SK-N-SH treated with all-trans-retinoic acid at 6 μM for 48 hours (cell line): ENCODE data around the gene SP5.

Source experiments
- ARNTL ChIP-seq: fragments of 450-650 bp; formaldehyde crosslinking; IDR thresholded peaks from 2 replicates; pipeline ENCODE4 v1.5.0; 2020; ENCODE audit warnings: low read depth, mild to moderate bottlenecking, moderate library complexity, borderline replicate concordance
- BACH2 ChIP-seq: fragments of 250-450 bp; sonication (Bioruptor Pico); IDR thresholded peaks from 2 replicates; pipeline ENCODE4 v1.9.0; 2021; ENCODE audit warnings: mild to moderate bottlenecking, borderline replicate concordance
- GLIS3 ChIP-seq: fragments of 250-450 bp; sonication (Bioruptor Pico); IDR thresholded peaks from 2 replicates; pipeline ENCODE4 v1.5.0; 2020; ENCODE audit warnings: mild to moderate bottlenecking, moderate library complexity
- ISL1 ChIP-seq: fragments of 250-450 bp; sonication (Bioruptor Pico); IDR thresholded peaks from 2 replicates; pipeline ENCODE4 v2.1.2; 2022; ENCODE audit warnings: mild to moderate bottlenecking, moderate library complexity
- OSR1 ChIP-seq: fragments of 250-450 bp; sonication (Bioruptor Pico); IDR thresholded peaks from 2 replicates; pipeline ENCODE4 v1.8.0; 2022; ENCODE audit warnings: moderate library complexity, mild to moderate bottlenecking, inconsistent platforms
- PPARA ChIP-seq: fragments of 250-450 bp; sonication (Bioruptor Pico); IDR thresholded peaks from 2 replicates; pipeline ENCODE4 v1.5.0; 2020; ENCODE audit warnings: mild to moderate bottlenecking, borderline replicate concordance
- TCF4 ChIP-seq: fragments of 250-450 bp; sonication (Bioruptor Pico); IDR thresholded peaks from 2 replicates; pipeline ENCODE4 v1.8.0; 2021; ENCODE audit warnings: mild to moderate bottlenecking, moderate library complexity, borderline replicate concordance
- ZNF565 ChIP-seq: fragments of 450-650 bp; formaldehyde crosslinking; conservative IDR thresholded peaks from 2 replicates; pipeline ENCODE4 v1.5.0; 2020; ENCODE audit warnings: low read depth, mild to moderate bottlenecking, moderate library complexity
- TF ChIP-seq, protein P1 (sequence below): fragments of 250-450 bp; sonication (Bioruptor Pico); IDR thresholded peaks from 2 replicates; pipeline ENCODE4 v1.8.0; 2020; ENCODE audit warnings: mild to moderate bottlenecking, moderate library complexity, borderline replicate concordance
- TF ChIP-seq, protein P2 (sequence below): fragments of 250-450 bp; sonication (Bioruptor Pico); IDR thresholded peaks from 2 replicates; pipeline ENCODE4 v1.5.1; 2020; ENCODE audit warnings: low read depth, mild to moderate bottlenecking, moderate library complexity

DNA sequence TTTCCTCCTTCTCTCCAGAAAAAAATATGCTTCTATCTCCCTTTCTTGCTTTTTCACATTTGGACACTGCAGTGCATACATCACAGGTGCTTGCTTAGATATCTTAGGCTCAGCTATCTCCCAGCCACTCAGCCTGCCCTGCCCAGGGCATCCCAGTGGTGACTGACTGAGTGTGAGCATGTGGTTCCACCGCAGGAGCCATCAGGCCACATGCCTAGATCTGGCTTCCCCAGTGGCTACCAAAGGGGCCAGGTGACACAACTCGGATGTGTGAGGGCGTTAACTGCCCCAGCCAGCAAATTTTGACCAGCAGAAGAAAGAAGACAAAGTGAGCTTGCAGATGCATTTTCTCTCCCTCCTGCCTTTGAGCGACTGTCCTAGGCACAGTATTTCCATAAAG lies 25.5 kb downstream of the SP5 start:
- TF ChIP-seq, protein P1, sequence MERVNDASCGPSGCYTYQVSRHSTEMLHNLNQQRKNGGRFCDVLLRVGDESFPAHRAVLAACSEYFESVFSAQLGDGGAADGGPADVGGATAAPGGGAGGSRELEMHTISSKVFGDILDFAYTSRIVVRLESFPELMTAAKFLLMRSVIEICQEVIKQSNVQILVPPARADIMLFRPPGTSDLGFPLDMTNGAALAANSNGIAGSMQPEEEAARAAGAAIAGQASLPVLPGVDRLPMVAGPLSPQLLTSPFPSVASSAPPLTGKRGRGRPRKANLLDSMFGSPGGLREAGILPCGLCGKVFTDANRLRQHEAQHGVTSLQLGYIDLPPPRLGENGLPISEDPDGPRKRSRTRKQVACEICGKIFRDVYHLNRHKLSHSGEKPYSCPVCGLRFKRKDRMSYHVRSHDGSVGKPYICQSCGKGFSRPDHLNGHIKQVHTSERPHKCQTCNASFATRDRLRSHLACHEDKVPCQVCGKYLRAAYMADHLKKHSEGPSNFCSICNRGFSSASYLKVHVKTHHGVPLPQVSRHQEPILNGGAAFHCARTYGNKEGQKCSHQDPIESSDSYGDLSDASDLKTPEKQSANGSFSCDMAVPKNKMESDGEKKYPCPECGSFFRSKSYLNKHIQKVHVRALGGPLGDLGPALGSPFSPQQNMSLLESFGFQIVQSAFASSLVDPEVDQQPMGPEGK (CRISPR knock-in tag) = no peak
- TF ChIP-seq ZNF565 (CRISPR knock-in tag) (no peak), PPARA (CRISPR knock-in tag) (no peak), TCF4 (CRISPR knock-in tag) (no peak), ARNTL (CRISPR knock-in tag) (no peak), ISL1 (CRISPR knock-in tag) (no peak), BACH2 (no peak), OSR1 (CRISPR knock-in tag) (no peak), GLIS3 (CRISPR knock-in tag) (no peak)
- TF ChIP-seq, protein P2, sequence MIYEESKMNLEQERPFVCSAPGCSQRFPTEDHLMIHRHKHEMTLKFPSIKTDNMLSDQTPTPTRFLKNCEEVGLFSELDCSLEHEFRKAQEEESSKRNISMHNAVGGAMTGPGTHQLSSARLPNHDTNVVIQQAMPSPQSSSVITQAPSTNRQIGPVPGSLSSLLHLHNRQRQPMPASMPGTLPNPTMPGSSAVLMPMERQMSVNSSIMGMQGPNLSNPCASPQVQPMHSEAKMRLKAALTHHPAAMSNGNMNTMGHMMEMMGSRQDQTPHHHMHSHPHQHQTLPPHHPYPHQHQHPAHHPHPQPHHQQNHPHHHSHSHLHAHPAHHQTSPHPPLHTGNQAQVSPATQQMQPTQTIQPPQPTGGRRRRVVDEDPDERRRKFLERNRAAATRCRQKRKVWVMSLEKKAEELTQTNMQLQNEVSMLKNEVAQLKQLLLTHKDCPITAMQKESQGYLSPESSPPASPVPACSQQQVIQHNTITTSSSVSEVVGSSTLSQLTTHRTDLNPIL (CRISPR knock-in tag) = no peak
